GM10847 (cell line): ENCODE data around the gene KCNK1.

Experiments
- POLR2A ChIP-seq: IDR thresholded peaks from 2 replicates; pipeline ENCODE4 v1.6.1; 2011; ENCODE audit not compliant: insufficient read length; ENCODE audit errors: extremely low read depth

Gene KCNK1

DNA sequence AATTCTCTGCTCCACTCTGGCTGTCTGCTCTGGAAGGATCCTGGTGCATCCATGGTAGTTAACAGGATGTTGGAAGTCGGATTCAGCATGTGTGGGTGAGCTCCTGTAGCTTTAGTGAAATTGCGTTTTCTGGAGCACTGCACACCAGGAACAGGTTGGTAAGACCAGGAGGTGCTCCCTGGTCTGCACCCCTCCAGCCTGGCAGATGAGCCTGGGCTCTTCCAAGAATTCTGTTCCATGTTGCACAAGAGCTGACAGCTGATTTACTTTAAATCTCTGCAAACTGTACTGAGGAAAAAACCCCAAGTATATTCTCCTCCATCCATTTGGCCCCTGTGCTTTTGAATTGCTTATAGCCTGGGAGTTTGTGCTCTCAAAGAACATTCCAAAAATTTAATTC lies 33.7 kb downstream of the KCNK1 start:
- TF ChIP-seq POLR2A = no peak

GRCh38 chr1:233651061-233651460 lies 37.2 kb downstream of the KCNK1 start:
- no peak for TF ChIP-seq POLR2A

- no peak for TF ChIP-seq POLR2A
Measured at GRCh38 chr1:233651563-233652233, 37.8 kb downstream of the KCNK1 start.

- TF ChIP-seq POLR2A = no peak
Measured at GRCh38 chr1:233652526-233652925, 38.6 kb downstream of the KCNK1 start.

- no peak for TF ChIP-seq POLR2A
Measured at GRCh38 chr1:233654658-233655280, 40.9 kb downstream of the KCNK1 start.

GRCh38 chr1:233655301-233655740 lies 41.4 kb downstream of the KCNK1 start:
- TF ChIP-seq POLR2A = no peak

- TF ChIP-seq POLR2A = no peak
Measured at GRCh38 chr1:233656032-233656635, 42.2 kb downstream of the KCNK1 start.

DNA sequence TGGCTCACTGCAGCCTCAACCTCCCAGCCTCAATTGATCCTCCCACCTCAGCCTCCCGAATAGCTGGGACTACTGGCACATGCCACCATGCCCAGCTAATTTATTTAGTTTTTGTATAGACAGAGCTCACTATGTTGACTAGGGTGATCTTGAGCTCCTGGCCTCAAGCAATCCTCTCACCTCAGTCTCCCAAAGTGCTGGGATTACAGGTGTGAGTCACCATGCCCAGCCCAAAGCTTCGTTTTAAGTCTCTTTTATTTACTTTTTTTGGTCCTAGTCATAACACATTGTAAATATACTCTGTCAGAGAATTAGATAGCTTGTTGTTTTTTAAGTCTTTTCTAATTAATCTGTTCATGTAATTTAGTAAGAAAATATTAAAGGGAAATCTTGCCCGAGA lies 42.8 kb downstream of the KCNK1 start:
- no peak for TF ChIP-seq POLR2A

DNA sequence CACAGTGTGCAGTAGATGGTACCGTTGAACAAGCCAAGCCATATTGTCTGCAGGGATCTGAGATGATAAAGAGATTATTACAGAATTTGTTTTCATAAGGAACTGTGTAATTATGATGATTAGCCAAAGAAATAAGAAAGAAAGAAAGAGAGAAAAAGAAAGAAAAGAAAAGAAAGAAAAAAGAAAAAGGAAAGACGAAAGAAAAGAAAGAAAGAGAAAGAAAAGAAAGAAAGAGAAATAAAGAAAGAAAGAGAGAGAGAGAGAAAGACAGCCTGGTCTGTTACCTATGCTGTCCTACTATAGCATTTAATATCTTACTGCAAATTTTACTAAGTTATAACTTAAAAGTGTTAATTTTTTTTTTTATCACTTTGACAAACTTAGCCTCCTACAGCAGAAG lies 43.6 kb downstream of the KCNK1 start:
- TF ChIP-seq POLR2A = no peak

- no peak for TF ChIP-seq POLR2A
Measured at GRCh38 chr1:233659495-233659894, 45.6 kb downstream of the KCNK1 start.

DNA sequence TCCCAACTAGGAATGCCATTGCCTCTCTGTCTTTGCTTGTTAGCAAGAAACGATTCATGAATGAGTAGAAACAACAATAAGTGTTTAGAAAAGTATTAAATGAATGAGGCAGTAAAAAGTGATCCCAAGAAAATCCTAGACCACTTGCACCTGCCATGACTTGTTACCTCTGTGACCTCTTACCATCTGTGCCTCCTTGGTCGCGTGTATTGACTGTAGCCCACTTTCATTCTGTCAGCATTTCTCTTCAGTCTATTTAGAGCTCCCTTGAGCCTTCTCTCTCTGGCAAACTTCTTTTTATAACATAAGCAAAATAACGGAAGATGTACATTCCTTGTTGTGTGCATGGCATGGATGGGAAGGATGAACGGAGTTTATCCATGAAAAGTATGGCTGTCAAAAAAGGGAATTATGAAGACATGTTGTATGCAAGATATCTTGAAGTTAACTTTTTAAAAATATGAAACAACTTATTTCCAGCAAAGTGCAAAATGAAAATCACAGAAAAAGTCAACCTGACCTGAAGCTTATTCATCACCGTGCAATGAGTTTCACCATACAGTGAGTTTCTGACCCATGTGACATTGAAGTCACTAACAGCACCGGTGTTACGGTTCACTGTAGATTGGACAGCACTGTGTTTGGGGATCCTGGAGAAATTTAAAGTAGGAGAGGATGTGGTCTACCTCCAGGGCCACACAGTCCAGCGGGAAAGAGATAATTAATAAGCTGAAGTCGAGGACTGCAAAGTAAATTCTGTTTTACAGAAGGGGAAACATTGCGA lies 47.7 kb downstream of the KCNK1 start:
- no peak for TF ChIP-seq POLR2A

GRCh38 chr1:233662575-233663304 lies 48.8 kb downstream of the KCNK1 start:
- no peak for TF ChIP-seq POLR2A

GRCh38 chr1:233664253-233664652 lies 50.3 kb downstream of the KCNK1 start:
- TF ChIP-seq POLR2A = no peak

- no peak for TF ChIP-seq POLR2A
Measured at GRCh38 chr1:233664804-233665574, 51.1 kb downstream of the KCNK1 start.
